OCI-LY3 (cell line): ENCODE measurements around the gene ATP5ME.

Source experiments
- EZH2phosphoT487 ChIP-seq: fragments of 200-600 bp; shearing (Covaris generic); IDR thresholded peaks from 2 replicates; pipeline ENCODE4 v1.6.1; 2018; ENCODE audit warnings: antibody characterized with exemption, mixed run types, low read depth
- TF ChIP-seq, protein P1 (sequence below): fragments of 200-600, 300-600 bp; sonication (generic); IDR thresholded peaks from 2 replicates; pipeline ENCODE4 v1.5.1; 2014; ENCODE audit warnings: antibody characterized with exemption, low read length, low read depth

DNA sequence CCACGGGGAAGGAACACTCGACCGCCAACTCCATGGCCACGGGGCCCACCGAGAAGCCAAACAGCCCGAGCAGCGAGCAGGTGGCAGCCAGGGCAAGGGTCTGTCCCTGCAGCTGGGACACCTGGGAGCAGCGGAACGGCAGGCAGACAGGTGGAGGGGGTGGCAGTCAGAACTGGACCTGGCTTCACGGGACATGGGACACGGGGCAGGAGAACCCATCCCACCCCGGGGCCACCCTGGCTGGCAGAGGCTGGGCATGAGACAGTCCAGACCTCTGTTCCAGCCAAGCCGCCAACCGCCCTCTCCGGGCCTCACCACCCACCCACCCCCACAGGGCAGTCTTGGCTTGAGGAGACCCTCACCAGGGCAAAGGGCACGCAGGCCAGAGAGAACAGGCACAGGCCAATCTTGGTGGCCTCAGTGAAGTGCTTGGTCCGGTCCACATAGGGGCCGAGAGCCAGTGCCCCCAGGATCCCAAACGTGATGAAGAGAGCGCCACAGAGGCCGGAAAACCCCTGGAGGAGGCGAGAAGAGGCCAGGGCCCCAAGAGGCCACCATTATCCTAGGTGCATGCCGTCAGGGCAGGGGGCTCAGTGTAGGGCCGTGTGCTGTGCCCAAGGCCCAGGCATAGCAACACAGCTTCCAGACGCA is 9.3 kb upstream of the ATP5ME start:
- TF ChIP-seq, protein P1, sequence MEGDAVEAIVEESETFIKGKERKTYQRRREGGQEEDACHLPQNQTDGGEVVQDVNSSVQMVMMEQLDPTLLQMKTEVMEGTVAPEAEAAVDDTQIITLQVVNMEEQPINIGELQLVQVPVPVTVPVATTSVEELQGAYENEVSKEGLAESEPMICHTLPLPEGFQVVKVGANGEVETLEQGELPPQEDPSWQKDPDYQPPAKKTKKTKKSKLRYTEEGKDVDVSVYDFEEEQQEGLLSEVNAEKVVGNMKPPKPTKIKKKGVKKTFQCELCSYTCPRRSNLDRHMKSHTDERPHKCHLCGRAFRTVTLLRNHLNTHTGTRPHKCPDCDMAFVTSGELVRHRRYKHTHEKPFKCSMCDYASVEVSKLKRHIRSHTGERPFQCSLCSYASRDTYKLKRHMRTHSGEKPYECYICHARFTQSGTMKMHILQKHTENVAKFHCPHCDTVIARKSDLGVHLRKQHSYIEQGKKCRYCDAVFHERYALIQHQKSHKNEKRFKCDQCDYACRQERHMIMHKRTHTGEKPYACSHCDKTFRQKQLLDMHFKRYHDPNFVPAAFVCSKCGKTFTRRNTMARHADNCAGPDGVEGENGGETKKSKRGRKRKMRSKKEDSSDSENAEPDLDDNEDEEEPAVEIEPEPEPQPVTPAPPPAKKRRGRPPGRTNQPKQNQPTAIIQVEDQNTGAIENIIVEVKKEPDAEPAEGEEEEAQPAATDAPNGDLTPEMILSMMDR: no peak
- no peak for TF ChIP-seq EZH2phosphoT487
